ENCODE data around the gene HECW1.

HECW1 gene

DNA sequence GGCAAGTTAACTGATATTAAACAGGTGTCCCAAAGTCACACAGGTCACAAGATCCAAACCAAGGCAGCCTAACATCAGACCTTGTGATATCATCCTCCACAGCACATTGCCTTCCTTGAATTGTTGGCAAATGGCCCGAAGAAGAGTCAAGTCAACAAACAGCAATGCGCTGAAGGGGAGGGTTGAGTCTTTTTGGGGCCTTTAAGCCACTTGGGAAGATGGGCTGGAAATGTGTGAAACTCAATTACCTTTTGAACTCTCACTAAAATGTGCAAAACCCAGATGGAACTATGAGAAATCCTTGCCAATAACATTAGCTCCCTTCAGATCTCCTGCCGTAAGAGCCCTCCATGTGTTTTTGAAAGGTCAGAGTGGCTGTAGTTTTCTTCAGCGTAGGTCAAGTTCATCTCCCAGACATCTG is 422.6 kb downstream of the HECW1 start:
- H3K27me3 ChIP-seq (ENCODE audit: control insufficient read depth in 1 of 2, insufficient read depth in 1 of 2, low read length in 2 of 2), result no peaks in the 10 kb centered on the region
- DNase-seq, result peak; percentile 34
- H2AFZ ChIP-seq (ENCODE audit: low read depth, low read length), result no peak overlapping the region
- peak overlapping the region in 1 of 2 experiments; percentile 37 for H3K18ac ChIP-seq (ENCODE audit: low read depth in 1 of 2, low read length in 2 of 2)
- H3K23ac ChIP-seq (ENCODE audit: low read length in 2 of 2), result no peak overlapping the region
- no peak overlapping the region for H3K14ac ChIP-seq (ENCODE audit: low read length in 2 of 2)
- H4K91ac ChIP-seq (ENCODE audit: low read length), result no peak overlapping the region
- peak overlapping the region; percentile 89 for H2BK15ac ChIP-seq (ENCODE audit: low read depth, poor library complexity, severe bottlenecking)
- H2BK120ac ChIP-seq (ENCODE audit: low read depth, low read length), result no peak overlapping the region
- peak overlapping the region; percentile 55 for H3K9ac ChIP-seq (ENCODE audit: low read length)
- no peaks in the 10 kb centered on the region for H3K9me3 ChIP-seq (ENCODE audit: control insufficient read depth, low read length)
- no peak overlapping the region for H3K4me2 ChIP-seq (ENCODE audit: low read length, poor library complexity, severe bottlenecking)
- H3K36me3 ChIP-seq (ENCODE audit: control insufficient read depth in 1 of 2, insufficient read depth in 2 of 2, low read depth in 1 of 2, low read length in 2 of 2), result no peaks in the 10 kb centered on the region
- H3K4me1 ChIP-seq (ENCODE audit: control insufficient read depth, insufficient read depth, low read depth, low read length), result peaks cover 19% of the 10 kb centered on the region
- no peak overlapping the region for H4K8ac ChIP-seq (ENCODE audit: low read length)
- peak overlapping the region; percentile 94 for H2AK5ac ChIP-seq (ENCODE audit: low read length, severe bottlenecking)
- WGBS, result 86% methylated on average over 4 of the region's 4 CpGs
- no peak overlapping the region for H3K4ac ChIP-seq (ENCODE audit: low read depth in 1 of 2, low read length in 2 of 2)
- H3K27ac ChIP-seq (ENCODE audit: low read length, poor library complexity, severe bottlenecking), result peak overlapping the region; percentile 95
- peak overlapping the region in 1 of 2 experiments; percentile 31 for H3K4me3 ChIP-seq (ENCODE audit: insufficient read depth in 1 of 2, low read depth in 1 of 2, low read length in 2 of 2)
- peak overlapping the region in 1 of 2 experiments; percentile 63 for H2BK12ac ChIP-seq (ENCODE audit: low read length in 2 of 2)
- no peaks in the 10 kb centered on the region for H3K79me1 ChIP-seq (replicated peaks; ENCODE audit: low read length, poor library complexity, severe bottlenecking)
- peak overlapping the region; percentile 87 for H2BK5ac ChIP-seq (ENCODE audit: low read depth, low read length, poor library complexity, severe bottlenecking)

DNA sequence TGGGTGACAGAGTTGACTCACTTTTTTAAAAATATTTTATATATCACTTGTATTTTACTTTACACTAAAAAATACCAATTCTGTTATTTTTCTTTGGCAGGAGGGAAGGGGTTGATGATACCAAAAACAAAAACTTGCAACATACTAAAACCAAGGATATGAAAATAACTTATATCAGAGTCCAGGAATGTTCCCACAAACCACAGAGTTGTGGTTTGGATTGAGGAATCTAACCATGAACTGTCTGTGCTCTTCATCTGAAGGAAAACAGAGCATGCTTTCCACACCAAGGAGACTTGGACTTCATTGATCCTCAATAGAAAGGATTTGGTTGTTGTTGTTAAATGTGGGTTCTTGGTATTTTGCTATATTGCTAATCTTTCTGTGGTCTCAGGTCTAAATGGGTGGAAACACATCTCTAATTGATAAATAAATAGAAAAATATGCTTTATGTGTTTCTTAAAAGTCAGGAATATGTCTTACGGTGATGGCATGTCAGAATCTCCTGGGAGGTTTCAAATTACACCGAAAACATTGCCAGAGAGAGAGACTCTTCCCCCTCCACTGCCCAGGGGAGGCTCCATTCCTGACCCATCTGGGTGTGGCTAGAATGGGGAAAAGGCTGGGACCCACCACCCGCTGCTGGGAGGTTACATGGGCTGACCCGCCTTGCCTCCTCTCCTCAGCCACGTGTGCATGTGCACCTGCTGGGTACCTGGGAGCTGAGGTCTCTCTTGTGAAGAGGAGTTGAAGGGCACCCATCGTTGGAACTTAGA is 423.6 kb downstream of the HECW1 start:
- Histone ChIP-seq H3K27me3 (ENCODE audit: control insufficient read depth in 1 of 2, insufficient read depth in 1 of 2, low read length in 2 of 2) (no peaks in the 10 kb centered on the region), H3K27ac (ENCODE audit: low read length, poor library complexity, severe bottlenecking) (peak overlapping the region; percentile 95), H2BK15ac (ENCODE audit: low read depth, poor library complexity, severe bottlenecking) (peak overlapping the region; percentile 26), H3K23ac (ENCODE audit: low read length in 2 of 2) (no peak overlapping the region), H3K36me3 (ENCODE audit: control insufficient read depth in 1 of 2, insufficient read depth in 2 of 2, low read depth in 1 of 2, low read length in 2 of 2) (no peaks in the 10 kb centered on the region), H3K4me2 (ENCODE audit: low read length, poor library complexity, severe bottlenecking) (peak overlapping the region; percentile 45), H2BK120ac (ENCODE audit: low read depth, low read length) (no peak overlapping the region), H4K91ac (ENCODE audit: low read length) (peak overlapping the region; percentile 83), H3K79me1 (replicated peaks; ENCODE audit: low read length, poor library complexity, severe bottlenecking) (no peaks in the 10 kb centered on the region), H3K9ac (ENCODE audit: low read length) (peak overlapping the region; percentile 55), H3K18ac (ENCODE audit: low read depth in 1 of 2, low read length in 2 of 2) (peak overlapping the region in 1 of 2 experiments; percentile 76), H2BK5ac (ENCODE audit: low read depth, low read length, poor library complexity, severe bottlenecking) (peak overlapping the region; percentile 87), H3K14ac (ENCODE audit: low read length in 2 of 2) (no peak overlapping the region), H3K9me3 (ENCODE audit: control insufficient read depth, low read length) (no peaks in the 10 kb centered on the region), H2AFZ (ENCODE audit: low read depth, low read length) (no peak overlapping the region), H4K8ac (ENCODE audit: low read length) (peak overlapping the region; percentile 55), H3K4me1 (ENCODE audit: control insufficient read depth, insufficient read depth, low read depth, low read length) (peaks cover 19% of the 10 kb centered on the region), H3K4ac (ENCODE audit: low read depth in 1 of 2, low read length in 2 of 2) (no peak overlapping the region), H2AK5ac (ENCODE audit: low read length, severe bottlenecking) (peak overlapping the region; percentile 58), H2BK12ac (ENCODE audit: low read length in 2 of 2) (peak overlapping the region; percentile 94 to 97), H3K4me3 (ENCODE audit: insufficient read depth in 1 of 2, low read depth in 1 of 2, low read length in 2 of 2) (peak overlapping the region in 1 of 2 experiments; percentile 31)
- 82% methylated on average over 6 of the region's 6 CpGs for WGBS
- peak; percentile 92 for DNase-seq

DNA sequence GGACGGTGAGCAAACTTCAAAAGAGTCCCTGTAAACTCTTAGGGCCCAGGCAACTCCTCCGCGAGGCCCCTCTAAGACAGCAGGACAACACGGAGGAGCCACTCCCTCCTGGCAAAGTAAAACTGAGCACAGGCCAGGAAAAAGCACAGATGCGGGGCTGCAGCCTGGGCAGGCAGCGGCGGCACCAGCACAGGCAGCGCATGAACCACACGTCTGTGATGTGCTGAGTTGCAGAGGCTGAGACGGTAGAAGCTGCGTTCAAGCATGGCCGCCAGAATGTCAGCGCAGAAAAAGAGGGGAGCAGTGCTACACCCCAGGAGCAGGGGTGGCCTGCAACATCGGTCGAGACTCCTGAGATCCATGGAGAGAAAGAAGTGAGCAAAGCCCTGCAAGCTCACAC is 424.3 kb downstream of the HECW1 start:
- Histone ChIP-seq H3K23ac (ENCODE audit: low read length in 2 of 2) (no peak overlapping the region), H3K9me3 (ENCODE audit: control insufficient read depth, low read length) (no peaks in the 10 kb centered on the region), H3K27ac (ENCODE audit: low read length, poor library complexity, severe bottlenecking) (peak overlapping the region; percentile 94), H4K91ac (ENCODE audit: low read length) (no peak overlapping the region), H3K9ac (ENCODE audit: low read length) (no peak overlapping the region), H3K79me1 (replicated peaks; ENCODE audit: low read length, poor library complexity, severe bottlenecking) (no peaks in the 10 kb centered on the region), H3K36me3 (ENCODE audit: control insufficient read depth in 1 of 2, insufficient read depth in 2 of 2, low read depth in 1 of 2, low read length in 2 of 2) (no peaks in the 10 kb centered on the region), H3K4me3 (ENCODE audit: insufficient read depth in 1 of 2, low read depth in 1 of 2, low read length in 2 of 2) (no peak overlapping the region), H3K27me3 (ENCODE audit: control insufficient read depth in 1 of 2, insufficient read depth in 1 of 2, low read length in 2 of 2) (no peaks in the 10 kb centered on the region), H4K8ac (ENCODE audit: low read length) (no peak overlapping the region), H2BK12ac (ENCODE audit: low read length in 2 of 2) (peak overlapping the region in 1 of 2 experiments; percentile 89), H3K4ac (ENCODE audit: low read depth in 1 of 2, low read length in 2 of 2) (peak overlapping the region in 1 of 2 experiments; percentile 19), H2BK120ac (ENCODE audit: low read depth, low read length) (peak overlapping the region; percentile 39), H3K4me1 (ENCODE audit: control insufficient read depth, insufficient read depth, low read depth, low read length) (peaks cover 21% of the 10 kb centered on the region), H3K4me2 (ENCODE audit: low read length, poor library complexity, severe bottlenecking) (no peak overlapping the region), H3K14ac (ENCODE audit: low read length in 2 of 2) (peak overlapping the region in 1 of 2 experiments; percentile 57), H2AFZ (ENCODE audit: low read depth, low read length) (no peak overlapping the region), H2AK5ac (ENCODE audit: low read length, severe bottlenecking) (peak overlapping the region; percentile 58), H2BK15ac (ENCODE audit: low read depth, poor library complexity, severe bottlenecking) (no peak overlapping the region), H2BK5ac (ENCODE audit: low read depth, low read length, poor library complexity, severe bottlenecking) (peak overlapping the region; percentile 63), H3K18ac (ENCODE audit: low read depth in 1 of 2, low read length in 2 of 2) (peak overlapping the region; percentile 23 to 76)
- 93% methylated on average over 15 of the region's 15 CpGs for WGBS
- no peak for DNase-seq

DNA sequence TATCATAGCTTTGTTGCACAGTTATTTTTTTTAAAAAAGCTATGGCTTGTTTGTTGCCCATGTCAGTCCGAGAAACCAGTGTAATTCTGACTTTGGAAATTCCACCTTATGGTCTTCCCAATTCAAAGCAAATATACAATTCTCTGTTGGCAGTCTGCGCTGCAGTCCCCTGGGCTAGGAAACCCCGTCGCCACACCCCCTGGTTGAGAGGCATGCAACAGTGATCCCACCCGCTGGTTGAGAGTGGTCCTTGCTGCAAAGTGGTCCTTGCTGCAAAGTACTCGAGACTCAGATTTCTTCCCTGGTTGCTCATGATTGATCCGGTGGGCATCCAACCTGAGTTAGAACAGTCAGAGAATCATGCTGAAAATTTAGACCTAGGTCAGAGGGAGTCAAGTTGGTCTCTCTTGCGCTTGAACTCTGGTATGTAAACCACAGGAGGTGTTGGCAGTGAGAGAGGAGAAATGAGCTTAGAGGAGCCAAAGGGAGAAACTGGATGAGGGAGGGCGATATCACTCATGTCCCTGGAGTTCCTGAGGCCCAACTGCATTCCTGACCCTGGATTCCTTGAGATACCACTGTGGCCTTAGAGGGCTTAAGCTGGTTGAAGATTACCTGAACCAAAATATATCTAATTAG is 425.4 kb downstream of the HECW1 start:
- Histone ChIP-seq H3K27ac (ENCODE audit: low read length, poor library complexity, severe bottlenecking) (peak overlapping the region; percentile 94), H3K9ac (ENCODE audit: low read length) (no peak overlapping the region), H2BK120ac (ENCODE audit: low read depth, low read length) (no peak overlapping the region), H3K36me3 (ENCODE audit: control insufficient read depth in 1 of 2, insufficient read depth in 2 of 2, low read depth in 1 of 2, low read length in 2 of 2) (no peaks in the 10 kb centered on the region), H3K18ac (ENCODE audit: low read depth in 1 of 2, low read length in 2 of 2) (peak overlapping the region in 1 of 2 experiments; percentile 6), H4K91ac (ENCODE audit: low read length) (no peak overlapping the region), H3K14ac (ENCODE audit: low read length in 2 of 2) (no peak overlapping the region), H3K79me1 (replicated peaks; ENCODE audit: low read length, poor library complexity, severe bottlenecking) (no peaks in the 10 kb centered on the region), H3K4me2 (ENCODE audit: low read length, poor library complexity, severe bottlenecking) (no peak overlapping the region), H2AFZ (ENCODE audit: low read depth, low read length) (no peak overlapping the region), H2BK5ac (ENCODE audit: low read depth, low read length, poor library complexity, severe bottlenecking) (peak overlapping the region; percentile 84), H2BK15ac (ENCODE audit: low read depth, poor library complexity, severe bottlenecking) (no peak overlapping the region), H3K4ac (ENCODE audit: low read depth in 1 of 2, low read length in 2 of 2) (no peak overlapping the region), H3K27me3 (ENCODE audit: control insufficient read depth in 1 of 2, insufficient read depth in 1 of 2, low read length in 2 of 2) (no peaks in the 10 kb centered on the region), H2BK12ac (ENCODE audit: low read length in 2 of 2) (no peak overlapping the region), H3K4me1 (ENCODE audit: control insufficient read depth, insufficient read depth, low read depth, low read length) (peaks cover 21% of the 10 kb centered on the region), H2AK5ac (ENCODE audit: low read length, severe bottlenecking) (no peak overlapping the region), H3K4me3 (ENCODE audit: insufficient read depth in 1 of 2, low read depth in 1 of 2, low read length in 2 of 2) (no peak overlapping the region), H3K23ac (ENCODE audit: low read length in 2 of 2) (no peak overlapping the region), H4K8ac (ENCODE audit: low read length) (no peak overlapping the region), H3K9me3 (ENCODE audit: control insufficient read depth, low read length) (no peaks in the 10 kb centered on the region)
- peak; percentile 21 for DNase-seq
- 87% methylated on average over 9 of the region's 9 CpGs for WGBS
